GM19035 (cell line): ENCODE measurements around the gene PDE2A.

Experiments
- ATAC-seq: cut with Tn5 transposase; IDR thresholded peaks from one replicate; pipeline ENCODE4 v1.9.1; 2021; ENCODE audit not compliant: unreplicated experiment

Gene PDE2A

DNA sequence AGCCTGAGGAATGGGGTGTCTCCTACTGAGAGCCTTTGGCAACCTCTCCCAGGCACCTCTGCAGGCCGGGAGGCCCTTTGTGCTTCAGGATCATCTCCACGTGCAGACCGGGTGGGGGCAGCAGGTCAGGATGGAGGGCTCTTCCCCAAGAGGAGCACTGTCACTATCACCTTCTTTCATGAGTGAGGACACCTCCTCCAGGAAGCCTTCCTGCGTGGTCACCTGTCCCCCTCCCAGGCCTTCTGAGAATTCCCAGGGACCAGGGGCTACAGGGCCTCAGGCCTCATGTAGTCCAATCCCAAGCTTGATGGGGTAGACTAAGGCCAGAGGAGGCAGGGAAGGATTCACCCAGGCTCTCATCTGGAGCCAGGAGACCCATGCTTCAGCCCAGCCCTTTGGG lies 57.6 kb downstream of the PDE2A start:
- no peak for ATAC-seq

GRCh38 chr11:72615329-72615728 lies 58.9 kb downstream of the PDE2A start:
- no peak for ATAC-seq

DNA sequence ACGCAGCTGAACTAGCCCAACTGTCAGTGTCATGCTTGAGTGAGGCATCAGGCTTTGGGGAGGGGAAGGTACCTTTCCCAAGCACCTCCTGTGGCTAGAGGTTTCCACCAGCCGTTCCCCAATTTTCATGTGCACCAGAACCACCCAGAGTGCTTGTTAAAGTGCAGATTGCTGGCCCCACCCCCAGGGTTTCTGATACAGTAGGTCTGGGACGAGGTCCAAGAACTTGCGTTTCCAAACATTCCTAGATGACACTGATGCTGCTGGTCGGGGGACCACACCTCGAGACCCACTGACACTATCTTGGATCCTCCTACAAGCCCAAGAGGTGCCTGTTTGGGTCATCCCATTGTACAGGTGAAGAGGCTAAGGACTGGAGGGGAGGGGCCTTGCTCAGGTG lies 59.8 kb downstream of the PDE2A start:
- no peak for ATAC-seq

- peak; percentile 80 for ATAC-seq
Observed at GRCh38 chr11:72613977-72614376, 60.2 kb downstream of the PDE2A start.

DNA sequence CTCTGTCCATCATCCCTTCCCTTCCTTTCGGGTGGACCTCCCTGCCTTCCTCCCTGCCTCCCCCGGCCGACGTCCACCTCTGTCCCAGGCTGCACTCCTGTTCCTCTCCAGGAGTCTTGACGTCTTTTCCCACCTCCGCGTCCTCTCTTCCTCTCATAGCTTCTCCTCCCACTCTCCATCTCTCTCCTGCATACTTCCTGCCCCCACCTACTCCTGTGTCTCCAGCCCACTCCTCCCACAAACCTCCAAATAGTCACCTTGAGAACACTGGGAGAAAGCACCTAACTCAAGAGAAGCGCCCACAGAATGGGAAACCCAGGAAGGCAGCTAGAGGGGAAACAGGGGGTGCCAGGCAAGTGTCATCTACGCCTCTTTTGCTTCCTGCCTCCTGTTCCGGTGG lies 60.8 kb downstream of the PDE2A start:
- no peak for ATAC-seq

- no peak for ATAC-seq
Observed at GRCh38 chr11:72609476-72609875, 64.7 kb downstream of the PDE2A start.

DNA sequence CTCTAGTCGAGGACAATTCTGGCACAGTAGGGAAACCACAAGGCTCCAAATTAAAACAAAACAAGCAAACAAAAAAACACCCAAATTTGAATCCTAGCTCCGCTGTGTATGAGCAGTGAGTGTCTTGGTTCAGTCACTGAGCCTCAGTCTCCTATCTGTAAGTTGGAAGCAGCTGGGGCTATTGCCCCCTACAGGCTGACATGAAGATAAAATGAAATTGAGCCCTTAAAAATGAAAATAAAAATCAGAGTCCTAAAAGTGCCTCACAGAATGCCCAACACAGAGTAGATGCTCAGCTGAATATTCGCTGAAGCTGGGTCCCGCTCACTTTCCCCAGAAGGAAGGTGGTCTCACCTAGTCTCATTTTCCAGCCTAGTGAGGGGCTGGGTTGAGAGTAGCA lies 65.2 kb downstream of the PDE2A start:
- ATAC-seq = no peak

DNA sequence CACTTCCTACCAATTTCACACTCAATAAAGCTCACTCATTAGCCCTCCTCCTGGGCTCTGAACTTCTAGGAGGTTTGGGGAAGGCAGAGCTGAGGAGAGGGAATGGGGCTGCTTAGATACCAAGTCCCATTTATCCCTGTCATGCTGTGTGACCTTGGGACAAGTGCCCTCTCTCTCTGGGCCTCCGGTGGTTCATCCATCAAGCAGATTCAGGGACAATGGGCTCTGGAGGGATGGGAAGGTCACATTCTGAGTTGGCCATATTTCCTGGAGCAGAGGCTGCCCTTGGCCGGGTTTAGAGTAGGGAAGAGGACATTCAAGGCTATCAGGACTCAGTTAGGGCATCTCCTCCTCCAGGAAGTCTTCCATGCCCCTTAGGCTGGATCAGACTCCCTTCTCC lies 66.7 kb downstream of the PDE2A start:
- ATAC-seq = no peak

DNA sequence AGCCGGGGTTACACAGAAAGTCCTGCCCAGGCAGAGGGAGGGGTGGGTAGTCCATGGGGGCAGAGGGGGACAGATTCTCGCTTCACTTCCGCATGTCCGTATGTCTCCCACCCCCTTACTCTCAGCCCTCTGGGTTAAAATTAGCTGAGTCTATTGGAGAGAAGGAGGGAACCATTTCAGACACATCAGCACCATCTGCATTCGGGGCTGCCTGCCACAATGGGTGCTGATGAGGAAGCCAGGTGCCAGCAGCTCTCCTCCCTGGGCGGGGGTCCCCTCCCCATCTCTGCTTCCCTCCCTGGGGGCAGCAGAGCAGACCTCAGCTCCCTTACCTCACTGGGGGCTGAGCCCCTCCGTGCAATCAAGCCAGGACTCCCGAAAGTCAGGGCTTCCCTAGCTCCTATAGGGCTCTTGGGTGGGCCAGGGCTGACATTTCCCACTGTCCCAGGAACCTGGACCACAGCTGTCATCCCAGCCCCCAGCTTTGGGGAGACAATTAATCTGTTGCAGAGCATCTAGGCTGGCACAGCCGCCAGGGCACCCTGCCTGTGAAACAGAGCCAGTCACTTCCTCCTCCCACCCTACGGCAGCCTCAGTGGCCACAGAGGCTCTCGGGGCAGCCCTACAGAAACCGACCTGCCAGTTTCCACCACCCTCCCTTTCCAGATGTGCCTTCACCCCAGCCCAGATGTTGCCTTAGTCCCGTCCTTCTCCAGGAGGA lies 67.3 kb downstream of the PDE2A start:
- no peak for ATAC-seq

DNA sequence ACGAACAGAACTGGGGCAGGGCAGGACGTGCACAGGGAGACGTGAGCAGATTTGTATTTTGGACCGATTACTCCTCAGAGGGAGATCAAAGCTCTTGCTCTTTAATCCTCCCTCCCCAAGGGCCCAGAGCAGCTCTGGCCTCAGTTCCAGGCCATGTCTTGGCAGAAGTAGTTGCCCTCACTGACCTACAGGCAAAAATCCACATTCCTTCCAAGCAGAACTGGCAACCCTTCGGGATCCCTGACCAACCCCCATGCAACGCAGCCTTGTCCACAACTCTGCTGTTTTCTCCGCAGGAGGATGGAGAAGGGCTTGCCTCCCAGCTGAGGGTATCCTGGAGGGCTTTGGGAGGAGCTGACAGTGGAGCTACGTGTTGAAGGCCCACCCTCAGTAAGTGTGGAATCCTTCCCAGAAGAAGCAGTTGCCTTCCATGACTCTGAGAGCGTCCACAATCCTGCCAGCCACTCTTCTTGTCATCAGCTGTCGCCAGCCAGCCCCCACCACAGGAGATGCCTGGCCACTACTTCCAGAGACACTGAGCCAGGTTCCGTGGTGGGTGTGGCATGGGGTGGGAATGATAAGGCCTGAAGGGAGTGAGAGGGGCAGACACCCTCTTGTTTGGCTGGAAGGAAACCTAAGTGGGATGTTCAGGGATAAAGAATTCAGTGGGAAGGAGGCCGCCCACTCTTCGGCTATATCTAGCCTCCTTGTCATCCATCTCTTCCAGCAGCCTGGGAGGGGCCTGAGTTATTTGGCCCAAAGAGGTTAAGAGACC lies 68.1 kb downstream of the PDE2A start:
- no peak for ATAC-seq

GRCh38 chr11:72604256-72604655 lies 70.0 kb downstream of the PDE2A start:
- no peak for ATAC-seq

- ATAC-seq = no peak
Observed at GRCh38 chr11:72602250-72602904, 71.8 kb downstream of the PDE2A start.

DNA sequence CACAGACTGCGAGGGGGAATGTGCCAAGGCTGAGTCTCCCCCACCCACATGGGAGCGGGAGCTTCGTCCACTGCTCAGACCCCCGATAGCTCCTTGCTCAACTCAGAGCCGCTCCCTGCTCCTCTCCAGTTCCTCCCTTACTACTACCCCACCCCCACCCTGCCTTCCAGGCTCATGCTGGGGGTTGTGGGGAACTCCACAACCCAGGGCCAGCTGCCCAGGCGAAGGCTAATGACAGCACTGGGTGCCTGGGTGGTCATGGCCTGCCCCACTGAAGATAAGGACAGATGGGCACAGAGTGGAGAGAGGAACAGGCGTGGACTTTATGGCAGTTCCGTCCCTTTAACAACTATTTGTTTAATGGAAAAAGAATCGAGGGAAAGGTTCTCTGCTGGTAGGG lies 73.7 kb downstream of the PDE2A start:
- no peak for ATAC-seq

- no peak for ATAC-seq
Observed at GRCh38 chr11:72599325-72600117, 74.7 kb downstream of the PDE2A start.

DNA sequence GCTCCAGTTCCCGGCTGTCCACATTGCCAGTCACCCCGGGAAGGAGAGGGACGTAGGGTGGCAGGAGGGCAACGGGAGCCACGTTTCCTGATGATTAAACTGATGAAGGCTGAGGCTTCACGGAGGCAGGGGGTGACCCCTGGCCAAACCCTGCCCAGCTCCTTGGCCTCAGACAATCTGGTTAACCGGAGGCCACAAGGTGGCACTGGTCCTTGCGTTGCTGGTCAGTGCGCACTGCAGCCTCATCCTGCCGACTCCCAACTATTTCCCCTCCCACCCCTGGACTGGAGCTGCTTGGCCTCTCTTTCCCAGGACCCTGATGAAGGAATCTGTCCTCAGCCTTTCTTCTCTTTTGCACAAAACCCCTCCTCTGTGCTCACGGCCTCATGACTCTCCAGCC lies 75.3 kb downstream of the PDE2A start:
- ATAC-seq = no peak

DNA sequence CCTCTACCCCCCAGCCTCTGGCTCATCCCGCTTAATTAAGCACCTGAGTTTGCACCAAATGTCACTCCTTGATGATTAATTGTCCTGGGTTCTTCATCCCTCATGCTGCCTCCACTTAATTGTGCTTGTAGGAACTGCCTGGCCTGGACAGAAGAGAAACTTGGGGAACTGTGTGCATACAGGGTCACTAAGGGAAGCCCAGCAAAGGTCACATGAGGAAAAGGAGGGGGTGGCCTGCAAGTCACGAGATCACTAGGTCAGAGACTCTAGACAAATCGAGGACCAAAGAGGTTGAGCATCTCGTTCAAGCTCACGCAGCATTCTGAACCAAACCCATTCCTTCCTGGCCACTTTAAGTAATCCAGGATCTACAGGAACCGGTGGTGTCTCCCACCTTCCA lies 75.8 kb downstream of the PDE2A start:
- no peak for ATAC-seq

- no peak for ATAC-seq
Observed at GRCh38 chr11:72597721-72598120, 76.5 kb downstream of the PDE2A start.

DNA sequence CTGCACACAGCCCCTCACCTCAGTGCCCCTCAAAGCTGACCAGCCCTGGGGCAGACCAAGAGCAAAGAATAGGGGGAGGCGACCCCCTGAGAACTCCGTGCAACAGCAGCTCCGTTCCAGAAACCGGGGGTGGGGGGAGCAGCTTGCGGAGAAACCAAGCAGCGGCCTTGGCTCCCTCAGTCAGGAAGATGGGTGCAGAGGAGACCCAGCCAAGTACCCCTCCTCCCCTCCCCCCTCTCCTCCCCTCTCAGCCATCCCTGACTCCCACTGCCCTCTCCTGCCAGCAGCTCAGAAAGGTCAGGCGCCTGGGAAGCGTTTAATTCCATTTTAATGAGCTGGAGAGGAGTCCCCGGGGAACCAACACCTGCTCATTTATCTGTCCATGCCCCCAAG lies 78.9 kb downstream of the PDE2A start:
- ATAC-seq = no peak

DNA sequence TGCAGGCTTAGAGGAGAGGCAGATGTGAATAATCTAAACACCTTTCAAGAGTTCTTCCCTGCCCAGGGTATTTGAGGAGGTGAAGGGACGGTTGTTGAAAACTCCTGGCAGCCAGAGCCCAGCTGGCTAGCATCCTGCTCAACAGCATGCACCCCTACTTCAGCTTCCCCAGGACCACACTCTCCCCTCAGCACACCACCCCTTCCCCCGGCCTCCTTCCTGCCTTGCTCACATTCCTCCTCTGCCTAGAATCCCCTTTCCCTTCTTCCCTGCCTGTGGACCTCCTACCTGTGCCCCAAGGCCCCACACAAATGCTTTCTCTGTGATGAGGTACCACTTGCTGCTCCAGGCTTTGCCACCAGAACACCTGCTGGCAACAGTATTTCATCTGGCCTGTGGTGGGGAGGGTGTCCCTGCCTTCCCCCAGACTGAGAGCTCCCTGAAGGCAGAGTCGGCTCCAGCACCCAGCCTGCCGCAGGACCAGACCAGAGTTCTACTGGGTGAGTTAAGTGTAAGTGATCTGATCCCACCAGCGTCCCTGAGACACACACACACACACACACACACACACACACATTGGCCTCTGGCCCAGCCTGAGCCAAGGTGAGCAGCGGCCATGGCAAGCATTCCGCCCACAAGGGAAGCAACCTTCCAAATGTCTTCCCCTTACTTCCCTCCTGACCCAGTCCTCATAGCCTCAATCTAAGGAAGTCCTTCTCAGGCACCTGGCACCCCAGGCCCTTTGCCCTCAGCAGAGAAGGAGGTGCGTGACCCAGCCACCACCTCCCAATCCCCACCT lies 79.5 kb downstream of the PDE2A start:
- ATAC-seq = no peak

GRCh38 chr11:72592698-72593495 lies 81.3 kb downstream of the PDE2A start:
- no peak for ATAC-seq
